Right hindlimb (tissue), 1 donor: ENCODE measurements around the gene ITPKB.

ENCODE experiments used
- DNase-seq: peaks from one replicate; pipeline ENCODE4 v3.0.0-alpha.2; 2018

The ITPKB gene

GRCh38 chr1:226682871-226683814 lies 55.9 kb downstream of the ITPKB start:
- no peak for DNase-seq

- DNase-seq, result no peak
Measured at GRCh38 chr1:226681652-226682493, 57.2 kb downstream of the ITPKB start.

- DNase-seq, result no peak
Measured at GRCh38 chr1:226680653-226681052, 58.4 kb downstream of the ITPKB start.

- peak; percentile 94 for DNase-seq
Measured at GRCh38 chr1:226679853-226680516, 59.1 kb downstream of the ITPKB start.

- no peak for DNase-seq
Measured at GRCh38 chr1:226679262-226679661, 59.8 kb downstream of the ITPKB start.

- no peak for DNase-seq
Measured at GRCh38 chr1:226678701-226679100, 60.4 kb downstream of the ITPKB start.

- DNase-seq, result no peak
Measured at GRCh38 chr1:226678251-226678650, 60.8 kb downstream of the ITPKB start.

- no peak for DNase-seq
Measured at GRCh38 chr1:226677027-226678020, 61.8 kb downstream of the ITPKB start.

- no peak for DNase-seq
Measured at GRCh38 chr1:226676381-226676780, 62.7 kb downstream of the ITPKB start.

- DNase-seq, result no peak
Measured at GRCh38 chr1:226675715-226676357, 63.2 kb downstream of the ITPKB start.

GRCh38 chr1:226674892-226675714 lies 64.0 kb downstream of the ITPKB start:
- peak; percentile 72 for DNase-seq

GRCh38 chr1:226672339-226672762 lies 66.7 kb downstream of the ITPKB start:
- DNase-seq, result no peak

GRCh38 chr1:226671277-226671676 lies 67.8 kb downstream of the ITPKB start:
- no peak for DNase-seq

GRCh38 chr1:226670073-226670472 lies 69.0 kb downstream of the ITPKB start:
- DNase-seq, result no peak

- no peak for DNase-seq
Measured at GRCh38 chr1:226668173-226668560, 70.9 kb downstream of the ITPKB start.

- no peak for DNase-seq
Measured at GRCh38 chr1:226666692-226667091, 72.4 kb downstream of the ITPKB start.

GRCh38 chr1:226666164-226666506 lies 72.9 kb downstream of the ITPKB start:
- no peak for DNase-seq

- no peak for DNase-seq
Measured at GRCh38 chr1:226665505-226666163, 73.4 kb downstream of the ITPKB start.

GRCh38 chr1:226664413-226665101 lies 74.5 kb downstream of the ITPKB start:
- DNase-seq, result peak; percentile 90
